Measurements from ENCODE around the gene FURIN. TPM values are rescaled to one million over a fixed set of nuclear protein-coding genes. Genes with fewer than 3 reads are reported as not detected.

The FURIN gene
- total RNA-seq, 1 donor from 2014 or later, result 42.7 TPM

DNA sequence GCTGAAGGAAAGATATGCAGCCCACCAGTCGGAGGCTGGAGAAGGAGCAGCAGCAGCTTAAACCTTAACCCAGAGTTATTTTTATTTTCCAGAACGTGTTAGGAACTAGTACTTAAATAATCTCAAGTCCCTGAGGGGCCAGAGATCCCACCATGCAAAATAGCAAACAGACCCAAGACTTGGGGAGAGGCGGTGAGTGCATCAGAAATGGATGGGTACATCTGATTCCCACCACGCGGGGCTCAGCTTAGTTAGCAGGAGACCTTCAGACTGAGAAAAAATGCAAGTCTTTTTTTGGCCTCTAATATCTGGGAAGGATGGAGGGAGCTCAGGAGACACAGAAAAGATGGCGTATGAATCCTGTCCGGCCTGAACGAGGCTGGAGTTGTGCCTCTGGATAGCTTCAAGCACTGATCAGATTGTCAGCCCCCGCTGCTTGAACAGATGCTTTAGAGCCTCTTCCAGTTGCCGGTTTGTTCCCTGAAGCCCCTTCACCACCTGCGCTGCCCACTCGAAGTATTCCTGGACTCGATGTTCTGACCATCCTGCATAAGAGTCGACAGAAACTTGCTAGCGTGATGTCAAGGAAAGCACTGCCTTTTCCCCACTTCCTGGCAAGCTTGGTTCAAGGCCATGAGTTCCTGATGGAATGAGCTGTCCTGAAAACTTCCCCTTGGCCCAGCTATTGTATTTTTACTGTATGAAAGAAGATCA lies 62.6 kb downstream of the FURIN start:
- H3K4me1 ChIP-seq, result peaks cover 60% of the 10 kb centered on the region
- no peak for DNase-seq
- TF ChIP-seq, protein P1, sequence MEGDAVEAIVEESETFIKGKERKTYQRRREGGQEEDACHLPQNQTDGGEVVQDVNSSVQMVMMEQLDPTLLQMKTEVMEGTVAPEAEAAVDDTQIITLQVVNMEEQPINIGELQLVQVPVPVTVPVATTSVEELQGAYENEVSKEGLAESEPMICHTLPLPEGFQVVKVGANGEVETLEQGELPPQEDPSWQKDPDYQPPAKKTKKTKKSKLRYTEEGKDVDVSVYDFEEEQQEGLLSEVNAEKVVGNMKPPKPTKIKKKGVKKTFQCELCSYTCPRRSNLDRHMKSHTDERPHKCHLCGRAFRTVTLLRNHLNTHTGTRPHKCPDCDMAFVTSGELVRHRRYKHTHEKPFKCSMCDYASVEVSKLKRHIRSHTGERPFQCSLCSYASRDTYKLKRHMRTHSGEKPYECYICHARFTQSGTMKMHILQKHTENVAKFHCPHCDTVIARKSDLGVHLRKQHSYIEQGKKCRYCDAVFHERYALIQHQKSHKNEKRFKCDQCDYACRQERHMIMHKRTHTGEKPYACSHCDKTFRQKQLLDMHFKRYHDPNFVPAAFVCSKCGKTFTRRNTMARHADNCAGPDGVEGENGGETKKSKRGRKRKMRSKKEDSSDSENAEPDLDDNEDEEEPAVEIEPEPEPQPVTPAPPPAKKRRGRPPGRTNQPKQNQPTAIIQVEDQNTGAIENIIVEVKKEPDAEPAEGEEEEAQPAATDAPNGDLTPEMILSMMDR (IDR thresholded peaks at IDR 0.05; ENCODE audit: borderline replicate concordance), result no peak
- H3K27me3 ChIP-seq (ENCODE audit: low read depth), result no peaks in the 10 kb centered on the region
- peak overlapping the region; percentile 95 for H3K27ac ChIP-seq (replicated peaks)
- H3K9me3 ChIP-seq (replicated peaks), result no peaks in the 10 kb centered on the region
- H3K36me3 ChIP-seq, result no peaks in the 10 kb centered on the region
- intact Hi-C loops (cut with micrococcal nuclease), result no loop called here
- peak overlapping the region; percentile 79 for H3K4me3 ChIP-seq

- H3K36me3 ChIP-seq, result no peaks in the 10 kb centered on the region
- H3K4me3 ChIP-seq, result peak overlapping the region; percentile 79
- intact Hi-C loops (cut with micrococcal nuclease), result no loop called here
- no peaks in the 10 kb centered on the region for H3K9me3 ChIP-seq (replicated peaks)
- TF ChIP-seq, protein P1 (IDR thresholded peaks at IDR 0.05; ENCODE audit: borderline replicate concordance), result no peak
- no peaks in the 10 kb centered on the region for H3K27me3 ChIP-seq (ENCODE audit: low read depth)
- H3K4me1 ChIP-seq, result peaks cover 64% of the 10 kb centered on the region
- DNase-seq, result no peak
- peak overlapping the region; percentile 95 for H3K27ac ChIP-seq (replicated peaks)
These were observed 63.1 kb downstream of the FURIN start for GRCh38 chr15:90931575-90931827.

DNA sequence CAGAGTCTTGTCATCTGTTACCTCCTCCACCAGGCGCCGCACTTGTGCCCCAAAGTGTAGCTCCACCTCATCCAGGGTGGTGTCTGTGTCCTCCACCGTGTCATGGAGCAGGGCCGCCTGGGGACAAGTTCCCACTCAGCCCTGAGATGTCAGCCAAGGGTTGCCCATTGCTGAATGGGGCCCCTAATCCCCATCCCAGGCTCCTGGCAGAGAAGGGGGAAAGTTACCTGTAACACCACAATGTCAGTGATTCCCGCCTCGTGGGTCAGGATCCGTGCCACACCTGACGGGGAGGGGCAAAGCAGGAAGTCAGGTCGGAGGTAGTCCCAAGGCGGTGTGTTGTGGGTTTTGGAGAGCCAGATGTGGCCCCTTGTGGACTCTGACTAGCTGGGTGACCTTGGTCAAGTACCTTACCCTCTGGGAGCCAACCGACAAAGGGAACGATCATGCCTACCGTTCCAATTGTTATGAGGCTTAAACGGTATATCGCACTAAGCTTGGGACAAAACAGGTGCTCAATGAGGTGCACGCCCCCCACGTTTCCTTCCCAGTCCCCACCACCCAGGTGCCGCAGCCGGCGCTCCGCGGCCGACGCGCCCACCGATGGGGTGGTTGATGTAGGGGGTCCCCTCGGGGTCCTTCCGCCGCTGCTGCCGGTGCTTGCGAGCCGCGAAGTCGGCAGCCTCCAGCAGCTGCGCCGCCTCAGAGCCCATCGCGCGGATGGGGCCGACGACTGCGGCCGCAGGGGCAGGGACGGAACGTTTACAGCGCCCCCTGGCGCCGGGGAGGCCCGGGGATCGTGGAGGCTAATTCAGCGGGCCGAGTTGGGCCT lies 63.7 kb downstream of the FURIN start, which contains the start of gene HDDC3:
TSS of gene HDDC3 (minus strand) at position 722 of the 832 bp plus-strand sequence. CDS start at position 713, 9 bp downstream.
- Histone ChIP-seq H3K4me3 (peak within 1 kb of the TSS; percentile 79), H3K4me1 (peaks cover 70% of the 10 kb centered on the region), H3K9me3 (replicated peaks) (no peaks in the 10 kb centered on the region), H3K27me3 (ENCODE audit: low read depth) (no peaks in the 10 kb centered on the region), H3K27ac (replicated peaks) (peak within 1 kb of the TSS; percentile 95), H3K36me3 (no peaks in the 10 kb centered on the region)
- intact Hi-C loops (cut with micrococcal nuclease), result no loop called here
- TF ChIP-seq, protein P1 (IDR thresholded peaks at IDR 0.05; ENCODE audit: borderline replicate concordance), result peak; percentile 98
- peak; percentile 94 for DNase-seq

DNA sequence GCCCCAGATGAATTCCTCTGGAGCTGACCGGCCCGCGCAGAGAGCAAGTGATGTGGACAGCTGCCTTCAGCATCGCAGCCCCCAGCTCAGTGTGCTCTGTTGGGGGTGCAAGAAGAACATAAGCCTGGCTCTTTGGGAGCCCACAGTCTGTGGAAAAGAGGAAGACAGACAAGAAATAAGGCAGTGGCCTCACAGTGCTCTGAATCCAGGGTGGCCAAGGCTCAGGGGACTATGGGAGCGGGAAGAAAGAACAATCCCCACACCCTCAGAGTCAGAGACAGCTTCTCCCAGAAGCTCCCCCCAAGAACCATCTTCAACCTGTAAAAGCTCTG lies 64.2 kb downstream of the FURIN start:
- DNase-seq, result no peak
- Histone ChIP-seq H3K27ac (replicated peaks) (peak overlapping the region; percentile 95), H3K27me3 (ENCODE audit: low read depth) (no peaks in the 10 kb centered on the region), H3K4me3 (peak overlapping the region; percentile 79), H3K4me1 (peaks cover 70% of the 10 kb centered on the region), H3K36me3 (no peaks in the 10 kb centered on the region), H3K9me3 (replicated peaks) (no peaks in the 10 kb centered on the region)
- intact Hi-C loops (cut with micrococcal nuclease), result no loop called here
- TF ChIP-seq, protein P1 (IDR thresholded peaks at IDR 0.05; ENCODE audit: borderline replicate concordance), result no peak

Other genes starting within 250 kb of the FURIN start
- gene BLM, start 151.2 kb upstream of the FURIN start, total RNA-seq, result 26.2 TPM
- gene FES, start 15.9 kb downstream of the FURIN start, total RNA-seq, result 11.9 TPM
- 95.4 TPM for gene MAN2A2, start 34.7 kb downstream of the FURIN start, total RNA-seq
- gene HDDC3, start 64.0 kb downstream of the FURIN start, total RNA-seq, result 12.7 TPM
- 21.9 TPM for gene UNC45A, start 66.7 kb downstream of the FURIN start, total RNA-seq
- gene RCCD1, start 86.3 kb downstream of the FURIN start, total RNA-seq, result 10.9 TPM
- gene PRC1, start 125.9 kb downstream of the FURIN start, total RNA-seq, result 3.4 TPM
- gene VPS33B, start 154.0 kb downstream of the FURIN start, total RNA-seq, result 4.8 TPM
- gene SV2B, start 231.7 kb downstream of the FURIN start, total RNA-seq, result 2.8 TPM

Measured in left ventricle myocardium inferior (tissue), 1 donor.